GM21576 (cell line): ENCODE measurements around the gene ZNF474.

Experiments used
- ATAC-seq: cut with Tn5 transposase; IDR thresholded peaks from one replicate; pipeline ENCODE4 v1.9.1; 2021; ENCODE audit warnings: mild to moderate bottlenecking, moderate library complexity; ENCODE audit not compliant: unreplicated experiment

The ZNF474 gene

DNA sequence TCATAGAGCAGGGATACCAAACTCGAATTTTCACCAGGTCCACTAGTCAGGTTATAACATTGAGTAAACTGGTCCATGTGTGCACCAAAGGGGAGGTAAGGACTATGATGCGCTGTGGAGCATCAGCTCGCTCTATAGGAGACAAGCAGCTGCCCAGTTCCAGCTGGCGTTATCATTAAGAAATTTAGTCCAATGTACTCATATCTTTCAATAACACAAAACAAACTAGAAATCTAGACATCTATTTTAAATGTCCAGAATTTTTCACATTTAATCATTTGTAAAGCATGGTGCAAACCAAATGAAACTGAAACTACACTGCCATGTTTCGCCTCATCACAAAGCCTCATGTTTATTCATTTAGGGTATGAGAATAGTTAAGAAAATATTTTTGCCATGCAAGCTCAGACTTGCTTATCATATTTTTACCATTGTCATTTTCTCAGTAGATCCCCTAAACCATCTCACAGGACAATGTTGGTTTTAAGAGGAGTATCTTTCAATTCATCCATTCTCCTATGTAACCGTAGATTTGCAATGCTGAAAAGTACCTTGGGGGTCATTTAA is 50.9 kb downstream of the ZNF474 start:
- no peak for ATAC-seq

DNA sequence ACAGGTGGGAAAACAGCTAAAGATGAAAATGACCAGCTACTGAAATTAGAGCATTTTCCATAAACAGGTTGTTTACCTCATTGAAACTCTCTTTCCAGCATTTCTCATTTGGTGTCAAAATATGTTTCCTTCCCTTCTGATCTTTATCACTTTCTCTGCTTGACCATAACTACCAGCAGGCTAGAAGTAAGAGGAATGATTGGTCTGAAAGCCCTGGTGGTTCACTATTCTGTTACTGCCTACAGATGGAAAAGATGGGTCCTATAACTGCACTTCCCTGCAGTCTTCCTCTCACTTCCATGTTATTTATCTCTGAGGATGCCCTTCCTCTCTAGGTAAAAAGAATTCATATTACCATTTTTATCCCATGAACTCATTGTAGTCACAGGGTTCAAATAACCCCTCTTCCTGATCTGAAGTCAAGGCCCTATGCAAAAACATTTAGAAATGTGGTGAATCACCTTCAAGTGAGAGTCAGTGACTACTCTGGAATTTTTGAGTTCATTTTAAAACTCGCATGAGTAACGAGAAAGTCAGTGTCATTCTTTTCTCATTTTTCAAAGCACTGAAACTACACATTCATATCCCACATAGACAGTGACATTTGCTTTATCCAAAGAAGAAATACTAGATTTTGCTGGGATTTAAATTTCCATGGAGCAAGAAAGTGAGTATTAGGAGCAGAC is 51.7 kb downstream of the ZNF474 start:
- no peak for ATAC-seq

GRCh38 chr5:122181863-122182262 is 52.5 kb downstream of the ZNF474 start:
- ATAC-seq = no peak

GRCh38 chr5:122182491-122182921 is 53.2 kb downstream of the ZNF474 start:
- ATAC-seq = no peak

GRCh38 chr5:122183098-122183787 is 53.9 kb downstream of the ZNF474 start:
- ATAC-seq = no peak

GRCh38 chr5:122183788-122184170 is 54.4 kb downstream of the ZNF474 start:
- no peak for ATAC-seq

DNA sequence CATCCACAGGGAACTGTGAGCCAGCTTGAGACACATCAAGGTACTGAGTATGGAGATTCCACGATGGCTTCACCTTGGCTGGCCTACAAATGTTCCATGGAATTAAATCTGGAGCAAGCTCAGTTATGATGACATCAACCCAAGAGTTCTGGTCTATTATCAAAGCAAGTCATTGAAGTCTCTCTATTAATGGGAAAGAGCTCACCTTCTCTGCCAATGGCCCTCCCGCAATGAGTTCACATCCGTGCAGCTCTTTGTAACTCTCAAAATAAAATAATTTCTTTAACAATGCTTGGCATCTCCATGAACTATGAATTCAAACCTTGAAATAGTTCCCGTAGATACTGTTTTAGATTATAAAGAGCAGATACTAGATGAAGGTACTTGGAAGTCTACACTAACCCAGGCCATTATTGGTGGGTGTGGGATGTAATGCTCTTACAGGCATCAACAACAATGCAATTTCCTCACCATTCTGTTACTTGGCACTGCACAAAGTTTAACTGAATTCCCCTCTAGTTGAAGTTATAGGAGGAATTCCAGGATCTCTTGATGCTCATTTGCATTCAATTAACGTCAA is 55.4 kb downstream of the ZNF474 start:
- ATAC-seq = no peak

DNA sequence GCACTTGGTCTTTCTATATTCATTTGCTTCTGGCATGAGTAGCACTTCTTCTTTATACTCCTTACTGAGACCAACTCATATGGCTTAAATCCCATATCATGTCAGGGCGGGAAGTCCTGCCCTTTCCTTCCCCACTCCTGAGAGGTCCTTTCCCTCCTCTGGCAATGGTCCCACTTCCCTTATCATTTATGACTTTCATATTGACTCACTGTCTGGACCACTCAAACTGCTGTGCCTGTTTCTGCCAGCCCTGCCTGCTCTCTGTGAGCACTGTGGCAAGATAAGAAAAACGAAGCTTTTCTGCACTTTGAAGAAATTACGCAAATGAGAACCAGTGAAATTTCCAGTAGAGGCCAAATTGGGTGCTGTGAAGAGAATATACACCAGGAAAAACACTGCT is 58.1 kb downstream of the ZNF474 start:
- ATAC-seq = no peak

DNA sequence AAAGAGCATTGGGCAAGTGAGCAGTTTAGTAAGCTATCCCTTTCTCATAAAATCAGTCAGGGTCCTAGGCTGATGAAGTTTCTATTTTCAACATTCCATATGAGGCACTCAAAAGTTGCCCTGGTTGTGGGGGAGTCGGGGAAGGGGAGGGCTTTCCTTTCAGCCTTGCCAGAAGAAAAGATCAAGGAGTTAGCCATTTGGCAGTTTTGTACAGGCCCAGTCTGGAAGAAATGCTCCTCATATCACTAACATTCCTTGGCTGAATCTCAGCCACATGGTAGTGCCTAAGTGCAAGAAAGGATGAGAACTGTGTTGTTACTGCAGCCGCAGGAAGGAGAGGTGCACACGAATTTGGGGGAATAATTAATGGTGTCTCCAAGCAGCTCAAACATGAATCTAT is 60.8 kb downstream of the ZNF474 start:
- no peak for ATAC-seq

GRCh38 chr5:122192497-122193496 is 63.5 kb downstream of the ZNF474 start:
- ATAC-seq = peak; percentile 86

DNA sequence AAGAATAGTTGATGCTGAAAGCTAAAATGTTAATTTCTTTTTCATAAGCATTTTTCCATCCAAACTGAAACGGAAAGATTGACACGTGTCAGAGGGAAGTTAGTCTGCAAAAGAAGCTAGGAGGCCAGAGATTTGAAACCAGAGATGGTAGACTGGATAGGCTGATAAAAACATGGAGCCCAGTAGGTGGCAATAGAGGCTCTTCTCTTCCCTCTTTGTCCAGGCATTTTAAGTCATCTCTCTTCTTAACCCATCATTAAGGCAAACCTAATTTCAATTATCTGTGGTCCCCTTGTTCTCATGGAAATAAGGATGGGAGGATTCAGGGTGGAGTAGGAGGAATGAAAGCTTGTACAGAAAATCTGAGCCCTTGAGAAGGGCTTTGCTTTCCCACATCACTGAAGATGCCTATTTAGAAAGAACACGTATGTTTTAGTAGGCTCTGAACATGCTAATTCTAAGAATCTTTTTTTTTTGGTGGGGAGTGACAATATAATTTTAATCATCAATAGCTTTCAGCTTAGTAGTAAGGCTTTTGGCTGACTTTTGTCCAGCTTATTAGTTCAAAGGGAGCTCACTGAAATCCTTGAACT is 66.6 kb downstream of the ZNF474 start:
- ATAC-seq = no peak

DNA sequence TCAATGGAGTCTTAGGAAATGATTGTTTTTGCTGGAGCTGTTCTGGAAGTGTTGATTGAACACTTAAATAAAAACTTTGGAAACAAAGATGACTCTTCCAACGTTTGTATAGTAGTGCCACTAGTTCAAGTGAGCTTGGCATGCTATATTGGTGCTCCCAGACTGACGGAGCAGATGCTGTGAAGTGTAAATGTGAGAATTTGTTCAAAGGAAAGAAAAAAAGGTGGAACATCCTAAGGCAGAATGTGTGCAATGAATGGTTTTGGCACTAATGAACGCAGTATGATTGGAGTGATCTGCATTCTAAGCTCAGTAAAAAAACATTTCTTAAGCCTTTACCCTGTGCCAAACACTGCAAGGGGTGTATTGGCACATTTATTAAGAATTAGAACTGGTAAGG is 69.8 kb downstream of the ZNF474 start:
- ATAC-seq = no peak

DNA sequence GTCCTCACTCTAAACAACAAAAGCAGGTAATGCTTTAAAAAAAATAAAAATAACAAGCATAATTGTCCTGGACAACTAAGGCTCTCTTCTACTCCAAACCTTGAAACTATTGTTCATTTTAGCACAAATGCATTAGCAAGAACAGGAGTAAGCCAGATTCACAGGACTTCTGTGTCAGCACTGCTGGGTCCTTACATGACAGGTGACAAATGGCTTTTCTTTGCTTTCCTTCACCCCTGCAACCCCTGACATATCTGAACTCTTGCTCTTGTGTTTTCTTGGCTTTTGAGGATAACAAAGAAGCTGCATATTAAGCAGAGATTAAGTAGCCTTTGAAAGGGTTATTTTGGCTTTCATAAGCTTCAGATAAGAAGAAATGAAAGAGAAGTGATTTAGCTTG is 71.1 kb downstream of the ZNF474 start:
- ATAC-seq = no peak

- ATAC-seq = no peak
These were observed 71.5 kb downstream of the ZNF474 start for GRCh38 chr5:122200865-122201264.

- no peak for ATAC-seq
These were observed 72.0 kb downstream of the ZNF474 start for GRCh38 chr5:122201365-122201764.

GRCh38 chr5:122202952-122203351 is 73.6 kb downstream of the ZNF474 start:
- ATAC-seq = no peak
